Liver (tissue), 9 donors: Measurements from ENCODE around the gene PIWIL1. TPM values are rescaled to one million over a fixed set of nuclear protein-coding genes. Genes with fewer than 3 reads are reported as not detected.

ENCODE experiments used
- DNase-seq: peaks from one replicate; pipeline ENCODE4 v3.0.0-alpha.2; 2017; ENCODE audit warnings: low spot score
- H3K27ac ChIP-seq, 2 donors: one replicate each; pipeline ENCODE4 v1.7.0; 2013; ENCODE audit warnings: inconsistent platforms in 2 of 2, low read length in 2 of 2, control low read depth in 1 of 2, low read depth in 1 of 2, mild to moderate bottlenecking in 1 of 2
- H3K27me3 ChIP-seq, 4 donors: one replicate each; pipeline versions ENCODE4 v1.6.1 to v1.7.0; 2013; ENCODE audit warnings: low read length in 3 of 4, inconsistent platforms in 1 of 4, mild to moderate bottlenecking in 1 of 4, moderate library complexity in 1 of 4; ENCODE audit not compliant: control insufficient read depth in 4 of 4, insufficient read depth in 4 of 4
- H3K36me3 ChIP-seq, 4 donors: one replicate each; pipeline versions ENCODE4 v1.6.1 to v1.7.0; 2013; ENCODE audit warnings: low read length in 3 of 4, mild to moderate bottlenecking in 3 of 4, low read depth in 1 of 4, moderate library complexity in 1 of 4; ENCODE audit not compliant: control insufficient read depth in 4 of 4, insufficient read depth in 3 of 4
- H3K4me1 ChIP-seq, 4 donors: one replicate each; pipeline versions ENCODE4 v1.6.1 to v1.7.0; 2013; ENCODE audit warnings: low read length in 3 of 4, mild to moderate bottlenecking in 3 of 4, moderate library complexity in 1 of 4; ENCODE audit not compliant: control insufficient read depth in 4 of 4, insufficient read depth in 4 of 4
- H3K4me3 ChIP-seq, 3 donors: one replicate each; pipeline versions ENCODE4 v1.6.1 to v1.7.0; 2013; ENCODE audit warnings: low read length in 3 of 3, control low read depth in 1 of 3, low read depth in 1 of 3, mild to moderate bottlenecking in 1 of 3
- H3K9ac ChIP-seq, 2 donors: one replicate each; pipeline ENCODE4 v1.7.0; 2013; ENCODE audit warnings: low read length in 2 of 2, mild to moderate bottlenecking in 2 of 2, moderate library complexity in 2 of 2, control low read depth in 1 of 2, low read depth in 1 of 2
- H3K9me3 ChIP-seq, 4 donors: one replicate each; pipeline versions ENCODE4 v1.6.1 to v1.7.0; 2013; ENCODE audit warnings: low read length in 3 of 4; ENCODE audit not compliant: control insufficient read depth in 4 of 4
- ATF3 ChIP-seq: IDR thresholded peaks from 2 replicates; pipeline ENCODE4 v1.6.1; 2016; ENCODE audit warnings: antibody characterized with exemption
- CTCF ChIP-seq: fragments of 150-350 bp; IDR thresholded peaks from 2 replicates; pipeline ENCODE4 v1.5.1; 2017; ENCODE audit warnings: improper control_type of control experiment, low read depth, low read length; ENCODE audit not compliant: missing input control
- EGR1 ChIP-seq, 2 donors: IDR thresholded peaks; 2 replicates each; pipeline ENCODE4 v1.6.1; 2016 to 2018; ENCODE audit warnings: antibody characterized with exemption in 2 of 2, low read depth in 2 of 2
- FOXA1 ChIP-seq: IDR thresholded peaks from 2 replicates; pipeline ENCODE4 v1.6.1; 2016; ENCODE audit warnings: antibody characterized with exemption
- FOXA2 ChIP-seq: IDR thresholded peaks from 2 replicates; pipeline ENCODE4 v1.6.1; 2016; ENCODE audit warnings: antibody characterized with exemption
- GABPA ChIP-seq, 2 donors: IDR thresholded peaks in 1 of 2; conservative IDR thresholded peaks in 1 of 2; 2 replicates each; pipeline ENCODE4 v1.6.1; 2016; ENCODE audit warnings: antibody characterized with exemption in 2 of 2, mild to moderate bottlenecking in 1 of 2, moderate library complexity in 1 of 2
- HNF4A ChIP-seq, 2 donors: conservative IDR thresholded peaks; 2 replicates each; pipeline ENCODE4 v1.6.1; 2016; ENCODE audit warnings: antibody characterized with exemption in 2 of 2, mild to moderate bottlenecking in 2 of 2
- HNF4G ChIP-seq: IDR thresholded peaks from 2 replicates; pipeline ENCODE4 v1.6.1; 2016; ENCODE audit warnings: antibody characterized with exemption
- JUND ChIP-seq, 2 donors: IDR thresholded peaks; 2 replicates each; pipeline ENCODE4 v1.6.1; 2016; ENCODE audit warnings: antibody characterized with exemption in 2 of 2
- NR2F2 ChIP-seq: IDR thresholded peaks from 2 replicates; pipeline ENCODE4 v1.6.1; 2016; ENCODE audit warnings: antibody characterized with exemption
- RAD21 ChIP-seq, 2 donors: IDR thresholded peaks; 2 replicates each; pipeline ENCODE4 v1.6.1; 2016; ENCODE audit warnings: antibody characterized with exemption in 2 of 2, mild to moderate bottlenecking in 2 of 2
- REST ChIP-seq: IDR thresholded peaks from 2 replicates; pipeline ENCODE4 v1.6.1; 2016; ENCODE audit warnings: antibody characterized with exemption, mild to moderate bottlenecking
- RXRA ChIP-seq, 2 donors: IDR thresholded peaks; 2 replicates each; pipeline ENCODE4 v1.6.1; 2017 to 2018; ENCODE audit warnings: antibody characterized with exemption in 2 of 2, mild to moderate bottlenecking in 1 of 2
- SP1 ChIP-seq: IDR thresholded peaks from 2 replicates; pipeline ENCODE4 v1.6.1; 2018; ENCODE audit warnings: antibody characterized with exemption, mild to moderate bottlenecking
- TAF1 ChIP-seq: conservative IDR thresholded peaks from 2 replicates; pipeline ENCODE4 v1.6.1; 2016; ENCODE audit warnings: antibody characterized with exemption, mild to moderate bottlenecking
- YY1 ChIP-seq: IDR thresholded peaks from 2 replicates; pipeline ENCODE4 v1.6.1; 2016; ENCODE audit warnings: antibody characterized with exemption, mild to moderate bottlenecking
- WGBS: extraction: QIAGEN DNeasy Blood & Tissue Kit; methylation state at CpG from one replicate; pipeline ENCODE4 v1.1.7; 2013; 5-methylcytosine and 5-hydroxymethylcytosine counted together
- polyA plus RNA-seq, 2 donors: library from polyadenylated mRNA; stranded (reverse) in 1 of 2; unstranded in 1 of 2; fragments of 200-250 nt in 1 of 2; fragments of >200 nt in 1 of 2; fragmentation: Nextera tagmentation in 1 of 2; extraction: Ambion mirVana in 1 of 2; gene quantifications; one replicate each; pipeline versions ENCODE4 v1.2.1 to v1.2.3, GENCODE V29; 2013 to 2015
- total RNA-seq, 2 donors: library from RNA; depleted of rRNA; stranded (reverse); fragments of >200 nt; gene quantifications; one replicate each; pipeline ENCODE4 v1.2.3, GENCODE V29; 2014
- TF ChIP-seq, protein P1 (sequence below): IDR thresholded peaks from 2 replicates; pipeline ENCODE4 v1.6.1; 2016; ENCODE audit warnings: antibody characterized with exemption
- donor health status: healthy.
- donor health status: healthy.
- donor health status: healthy.
- donor health status: healthy.
- donor health status: healthy.

The PIWIL1 gene
- total and polyA plus RNA-seq, 4 donors: 0.01 TPM; not detected in 3

GRCh38 chr12:130342442-130342841 is 4.8 kb downstream of the PIWIL1 start:
- Histone ChIP-seq H3K4me3 (no peak overlapping the region), H3K27ac (no peak overlapping the region), H3K4me1 (peaks cover 0 to 24% (median 19%) of the 10 kb centered on the region in 4 donors), H3K36me3 (no peaks in the 10 kb centered on the region), H3K9ac (no peak overlapping the region), H3K9me3 (peaks cover 0 to 7% (median 2%) of the 10 kb centered on the region in 4 donors), H3K27me3 (peaks cover 0 to 5% (median 1%) of the 10 kb centered on the region in 4 donors)
- 79% methylated on average over 8 of the region's 8 CpGs for WGBS
- DNase-seq: no peak
- TF ChIP-seq, protein P1, sequence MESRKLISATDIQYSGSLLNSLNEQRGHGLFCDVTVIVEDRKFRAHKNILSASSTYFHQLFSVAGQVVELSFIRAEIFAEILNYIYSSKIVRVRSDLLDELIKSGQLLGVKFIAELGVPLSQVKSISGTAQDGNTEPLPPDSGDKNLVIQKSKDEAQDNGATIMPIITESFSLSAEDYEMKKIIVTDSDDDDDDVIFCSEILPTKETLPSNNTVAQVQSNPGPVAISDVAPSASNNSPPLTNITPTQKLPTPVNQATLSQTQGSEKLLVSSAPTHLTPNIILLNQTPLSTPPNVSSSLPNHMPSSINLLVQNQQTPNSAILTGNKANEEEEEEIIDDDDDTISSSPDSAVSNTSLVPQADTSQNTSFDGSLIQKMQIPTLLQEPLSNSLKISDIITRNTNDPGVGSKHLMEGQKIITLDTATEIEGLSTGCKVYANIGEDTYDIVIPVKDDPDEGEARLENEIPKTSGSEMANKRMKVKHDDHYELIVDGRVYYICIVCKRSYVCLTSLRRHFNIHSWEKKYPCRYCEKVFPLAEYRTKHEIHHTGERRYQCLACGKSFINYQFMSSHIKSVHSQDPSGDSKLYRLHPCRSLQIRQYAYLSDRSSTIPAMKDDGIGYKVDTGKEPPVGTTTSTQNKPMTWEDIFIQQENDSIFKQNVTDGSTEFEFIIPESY: no peak
- TF ChIP-seq RAD21 (IDR thresholded peaks at IDR 0.05) (no peak), ATF3 (no peak), NR2F2 (no peak), HNF4A (conservative IDR thresholded peaks at IDR 0.05) (no peak), EGR1 (IDR thresholded peaks at IDR 0.05; ENCODE audit: low read depth in 2 of 2) (no peak), JUND (IDR thresholded peaks at IDR 0.05) (no peak), FOXA1 (no peak), CTCF (no peak), FOXA2 (no peak), SP1 (no peak), TAF1 (no peak), RXRA (IDR thresholded peaks at IDR 0.05) (no peak)

GRCh38 chr12:130342842-130343241 is 5.2 kb downstream of the PIWIL1 start:
- Histone ChIP-seq H3K27ac (no peak overlapping the region), H3K9ac (no peak overlapping the region), H3K36me3 (no peaks in the 10 kb centered on the region), H3K4me3 (no peak overlapping the region), H3K27me3 (peaks cover 0 to 5% (median 1%) of the 10 kb centered on the region in 4 donors), H3K9me3 (peaks cover 0 to 7% (median 2%) of the 10 kb centered on the region in 4 donors), H3K4me1 (peaks cover 0 to 28% (median 20%) of the 10 kb centered on the region in 4 donors)
- WGBS: 93% methylated on average over 5 of the region's 5 CpGs
- no peak for DNase-seq
- TF ChIP-seq RAD21 (IDR thresholded peaks at IDR 0.05) (no peak), EGR1 (IDR thresholded peaks at IDR 0.05; ENCODE audit: low read depth in 2 of 2) (no peak), FOXA2 (no peak), REST (no peak), RXRA (IDR thresholded peaks at IDR 0.05) (no peak), CTCF (no peak), NR2F2 (no peak), SP1 (no peak), YY1 (no peak), TAF1 (no peak), ATF3 (no peak), FOXA1 (no peak), HNF4G (no peak), GABPA (IDR thresholded peaks at IDR 0.05 in 1 of 2, conservative IDR thresholded peaks at IDR 0.05 in 1 of 2) (no peak), JUND (IDR thresholded peaks at IDR 0.05) (no peak)
